Small intestine (tissue), 7 donors: ENCODE measurements around the gene VOPP1. TPM values are rescaled to one million over a fixed set of nuclear protein-coding genes. Genes with fewer than 3 reads are reported as not detected.

Source experiments
- DNase-seq, 2 donors: peaks; one replicate each; pipeline versions ENCODE4 v3.0.0 to v3.0.0-alpha.2; 2013
- FAIRE-seq: peaks from 2 replicates; lab custom pipeline; 2012; peaks lifted over from hg19 to GRCh38; lab: Jason Lieb, UNC
- H3K27ac ChIP-seq, 3 donors: one replicate each; pipeline ENCODE4 v1.5.1; 2013; ENCODE audit warnings: low read length in 2 of 3, mild to moderate bottlenecking in 2 of 3, control low read depth in 1 of 3, inconsistent platforms in 1 of 3, low read depth in 1 of 3, moderate library complexity in 1 of 3
- H3K27me3 ChIP-seq, 3 donors: one replicate each; pipeline ENCODE4 v1.6.1; 2013; ENCODE audit warnings: low read length in 3 of 3, inconsistent platforms in 1 of 3; ENCODE audit not compliant: control insufficient read depth in 3 of 3, insufficient read depth in 3 of 3
- H3K36me3 ChIP-seq, 3 donors: one replicate each; pipeline ENCODE4 v1.6.1; 2013; ENCODE audit warnings: low read length in 3 of 3, inconsistent platforms in 1 of 3, low read depth in 1 of 3, mild to moderate bottlenecking in 1 of 3, moderate library complexity in 1 of 3; ENCODE audit not compliant: control insufficient read depth in 3 of 3, insufficient read depth in 2 of 3
- H3K4me1 ChIP-seq, 3 donors: one replicate each; pipeline ENCODE4 v1.6.1; 2013; ENCODE audit warnings: low read length in 2 of 3, inconsistent platforms in 1 of 3, low read depth in 1 of 3, mild to moderate bottlenecking in 1 of 3, moderate library complexity in 1 of 3; ENCODE audit not compliant: control insufficient read depth in 3 of 3, insufficient read depth in 2 of 3
- H3K4me3 ChIP-seq, 3 donors: one replicate each; pipeline ENCODE4 v1.5.1; 2013; ENCODE audit warnings: low read length in 3 of 3, control low read depth in 1 of 3, inconsistent platforms in 1 of 3, low read depth in 1 of 3, mild to moderate bottlenecking in 1 of 3, moderate library complexity in 1 of 3
- H3K9me3 ChIP-seq, 2 donors: one replicate each; pipeline ENCODE4 v1.6.1; 2013; ENCODE audit warnings: low read depth in 1 of 2, low read length in 1 of 2; ENCODE audit not compliant: control insufficient read depth in 2 of 2, insufficient read depth in 1 of 2
- WGBS, 3 donors: extraction: QIAGEN DNeasy Blood & Tissue Kit; methylation state at CpG; one replicate each; pipeline ENCODE4 v1.1.7; 2013; 5-methylcytosine and 5-hydroxymethylcytosine counted together
- polyA plus RNA-seq, 4 donors: library from polyadenylated mRNA; stranded (reverse) in 3 of 4; unstranded in 1 of 4; fragments of 200-250 nt in 3 of 4; fragments of 120-200 nt in 1 of 4; gene quantifications; one replicate each; pipeline versions ENCODE4 v1.2.1 to v1.2.3, GENCODE V29; 2013
- donor health status: healthy with polysubstance abuse.
- donor health status: control.
- donor health status: control.
- donor health status: Bipolar disorder and iron deficiency.
- donor health status: healthy.

The VOPP1 gene
- polyA plus RNA-seq, 4 donors = 24.6 to 37.8 (median 33.1) TPM

GRCh38 chr7:55463686-55464262 lies 108.5 kb downstream of the VOPP1 start:
- Histone ChIP-seq H3K36me3 (peaks cover 5 to 26% (median 7%) of the 10 kb centered on the region in 3 donors), H3K4me1 (no peaks in the 10 kb centered on the region), H3K27me3 (no peaks in the 10 kb centered on the region), H3K4me3 (no peak overlapping the region), H3K27ac (no peak overlapping the region), H3K9me3 (peaks cover 0 to 23% of the 10 kb centered on the region in 2 donors)
- FAIRE-seq (no peak), DNase-seq (no peak)
- 96 to 98% (median 97%) methylated on average over 4 of the region's 4 CpGs for WGBS, 3 donors

- Histone ChIP-seq H3K36me3 (no peaks in the 10 kb centered on the region), H3K4me1 (no peaks in the 10 kb centered on the region), H3K9me3 (peaks cover 0 to 7% of the 10 kb centered on the region in 2 donors), H3K4me3 (no peak overlapping the region), H3K27me3 (no peaks in the 10 kb centered on the region), H3K27ac (no peak overlapping the region)
- WGBS, 3 donors = 81 to 88% (median 88%) methylated on average over 1 of the region's 1 CpG
- DNase-seq = no peak
- no peak for FAIRE-seq
Measured at GRCh38 chr7:55458351-55458750, 114.0 kb downstream of the VOPP1 start.

- Histone ChIP-seq H3K4me1 (no peaks in the 10 kb centered on the region), H3K27me3 (no peaks in the 10 kb centered on the region), H3K9me3 (peaks cover 0 to 6% of the 10 kb centered on the region in 2 donors), H3K4me3 (no peak overlapping the region), H3K27ac (no peak overlapping the region), H3K36me3 (no peaks in the 10 kb centered on the region)
- no peak for FAIRE-seq
- no peak for DNase-seq
- 92 to 100% (median 96%) methylated on average over 1 of the region's 1 CpG for WGBS, 3 donors
Measured at GRCh38 chr7:55457801-55458200, 114.5 kb downstream of the VOPP1 start.

GRCh38 chr7:55452971-55453370 lies 119.3 kb downstream of the VOPP1 start:
- no peaks in the 10 kb centered on the region for H3K36me3 ChIP-seq
- no peaks in the 10 kb centered on the region for H3K4me1 ChIP-seq
- WGBS, 3 donors = 86 to 92% (median 90%) methylated on average over 4 of the region's 4 CpGs
- H3K4me3 ChIP-seq = no peak overlapping the region
- H3K27me3 ChIP-seq = peaks cover 0 to 3% (median 0%) of the 10 kb centered on the region in 3 donors
- no peak overlapping the region for H3K27ac ChIP-seq
- DNase-seq = no peak
- FAIRE-seq = no peak
- H3K9me3 ChIP-seq = no peaks in the 10 kb centered on the region

- H3K36me3 ChIP-seq = no peaks in the 10 kb centered on the region
- DNase-seq = no peak
- no peak overlapping the region for H3K4me3 ChIP-seq
- FAIRE-seq = no peak
- no peak overlapping the region for H3K27ac ChIP-seq
- WGBS, 3 donors = 95 to 96% (median 95%) methylated on average over 8 of the region's 8 CpGs
- H3K4me1 ChIP-seq = no peaks in the 10 kb centered on the region
- no peaks in the 10 kb centered on the region for H3K9me3 ChIP-seq
- peaks cover 0 to 3% (median 0%) of the 10 kb centered on the region in 3 donors for H3K27me3 ChIP-seq
Measured at GRCh38 chr7:55449992-55450535, 122.2 kb downstream of the VOPP1 start.

- Histone ChIP-seq H3K36me3 (no peaks in the 10 kb centered on the region), H3K27me3 (peaks cover 0 to 3% (median 0%) of the 10 kb centered on the region in 3 donors), H3K4me3 (no peak overlapping the region), H3K9me3 (no peaks in the 10 kb centered on the region), H3K4me1 (no peaks in the 10 kb centered on the region), H3K27ac (no peak overlapping the region)
- DNase-seq (no peak), FAIRE-seq (no peak)
- WGBS, 3 donors = 52 to 54% (median 52%) methylated on average over 44 to 56 of the region's 56 CpGs
Measured at GRCh38 chr7:55449205-55449991, 122.9 kb downstream of the VOPP1 start.

GRCh38 chr7:55448526-55448925 lies 123.8 kb downstream of the VOPP1 start:
- no peak for FAIRE-seq
- WGBS, 3 donors = 84 to 96% (median 86%) methylated on average over 22 of the region's 22 CpGs
- H3K27me3 ChIP-seq = peaks cover 0 to 3% (median 0%) of the 10 kb centered on the region in 3 donors

GRCh38 chr7:55444786-55445185 lies 127.5 kb downstream of the VOPP1 start:
- 20 to 63% (median 37%) methylated on average over 1 of the region's 1 CpG for WGBS, 3 donors
- FAIRE-seq = no peak

More at GRCh38 chr7:55448526-55448925, 123.8 kb downstream of the VOPP1 start:
- no peak overlapping the region for H3K4me3 ChIP-seq
- no peaks in the 10 kb centered on the region for H3K9me3 ChIP-seq
- no peak overlapping the region for H3K27ac ChIP-seq
- no peaks in the 10 kb centered on the region for H3K4me1 ChIP-seq
- DNase-seq = no peak
- H3K36me3 ChIP-seq = no peaks in the 10 kb centered on the region

More at GRCh38 chr7:55444786-55445185, 127.5 kb downstream of the VOPP1 start:
- no peaks in the 10 kb centered on the region for H3K4me1 ChIP-seq
- DNase-seq = no peak
- H3K4me3 ChIP-seq = no peak overlapping the region
- peaks cover 0 to 3% (median 0%) of the 10 kb centered on the region in 3 donors for H3K27me3 ChIP-seq
- no peak overlapping the region for H3K27ac ChIP-seq
- H3K36me3 ChIP-seq = no peaks in the 10 kb centered on the region
- H3K9me3 ChIP-seq = no peaks in the 10 kb centered on the region
